Prostate gland (tissue), 2 donors: ENCODE results near the gene RYR3.

Experiments used
- POLR2AphosphoS5 ChIP-seq: sonication (generic); formaldehyde crosslinking; IDR thresholded peaks from one replicate; pipeline ENCODE4 v1.6.1; 2017; ENCODE audit warnings: antibody characterized with exemption
- TF ChIP-seq, protein P1 (sequence below), 4 experiments: fragments of 200-600 bp in 2 of 4; fragments of 450-650 bp in 2 of 4; sonication (generic) in 2 of 4; IDR thresholded peaks; 1 replicate in 3 of 4; 2 replicates in 1 of 4; pipeline ENCODE4 v1.5.1; 2016 to 2019; ENCODE audit warnings: antibody characterized with exemption in 4 of 4, mild to moderate bottlenecking in 2 of 4, moderate library complexity in 2 of 4

- TF ChIP-seq POLR2AphosphoS5 = no peak
- TF ChIP-seq, protein P1, sequence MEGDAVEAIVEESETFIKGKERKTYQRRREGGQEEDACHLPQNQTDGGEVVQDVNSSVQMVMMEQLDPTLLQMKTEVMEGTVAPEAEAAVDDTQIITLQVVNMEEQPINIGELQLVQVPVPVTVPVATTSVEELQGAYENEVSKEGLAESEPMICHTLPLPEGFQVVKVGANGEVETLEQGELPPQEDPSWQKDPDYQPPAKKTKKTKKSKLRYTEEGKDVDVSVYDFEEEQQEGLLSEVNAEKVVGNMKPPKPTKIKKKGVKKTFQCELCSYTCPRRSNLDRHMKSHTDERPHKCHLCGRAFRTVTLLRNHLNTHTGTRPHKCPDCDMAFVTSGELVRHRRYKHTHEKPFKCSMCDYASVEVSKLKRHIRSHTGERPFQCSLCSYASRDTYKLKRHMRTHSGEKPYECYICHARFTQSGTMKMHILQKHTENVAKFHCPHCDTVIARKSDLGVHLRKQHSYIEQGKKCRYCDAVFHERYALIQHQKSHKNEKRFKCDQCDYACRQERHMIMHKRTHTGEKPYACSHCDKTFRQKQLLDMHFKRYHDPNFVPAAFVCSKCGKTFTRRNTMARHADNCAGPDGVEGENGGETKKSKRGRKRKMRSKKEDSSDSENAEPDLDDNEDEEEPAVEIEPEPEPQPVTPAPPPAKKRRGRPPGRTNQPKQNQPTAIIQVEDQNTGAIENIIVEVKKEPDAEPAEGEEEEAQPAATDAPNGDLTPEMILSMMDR (IDR thresholded peaks at IDR 0.05) = no peak
Measured at GRCh38 chr15:33392453-33392852, 81.7 kb downstream of the RYR3 start.
